Right lobe of liver (tissue), 6 donors: ENCODE results near the gene ZNF860. TPM values are rescaled to one million over a fixed set of nuclear protein-coding genes. Genes with fewer than 3 reads are reported as not detected.

Source experiments
- ATAC-seq, 4 donors: fragments of 200-7000 bp; cut with Tn5 transposase; one replicate each; pipeline ENCODE4 v1.9.1; 2020; ENCODE audit warnings: mild to moderate bottlenecking in 4 of 4, moderate library complexity in 4 of 4
- DNase-seq, 3 donors: peaks; one replicate each; pipeline ENCODE4 v3.0.0-alpha.2; 2020
- H3K27ac ChIP-seq, 3 donors: fragments of 200-600 bp; one replicate each; pipeline ENCODE4 v1.8.0; 2022
- H3K27me3 ChIP-seq, 2 donors: fragments of 200-600 bp; one replicate each; pipeline ENCODE4 v1.8.0; 2022
- H3K36me3 ChIP-seq, 4 donors: fragments of 200-600 bp; sonication (generic) in 1 of 4; one replicate each; pipeline versions ENCODE4 v1.5.1 to v1.8.0; 2017 to 2022; ENCODE audit warnings: control low read depth in 1 of 4
- H3K4me1 ChIP-seq, 4 donors: fragments of 200-600 bp; sonication (generic) in 1 of 4; one replicate each; pipeline versions ENCODE4 v1.5.1 to v1.8.0; 2017 to 2022; ENCODE audit warnings: control low read depth in 1 of 4
- H3K4me3 ChIP-seq, 3 donors: fragments of 200-600 bp; one replicate each; pipeline ENCODE4 v1.8.0; 2022
- H3K9me3 ChIP-seq, 4 donors: fragments of 200-600 bp; sonication (generic) in 1 of 4; one replicate each; pipeline versions ENCODE4 v1.5.1 to v1.8.0; 2017 to 2022; ENCODE audit warnings: control low read depth in 1 of 4
- CTCF ChIP-seq, 4 donors: fragments of 200-600 bp in 3 of 4; fragments of 450-650 bp in 1 of 4; IDR thresholded peaks; one replicate each; pipeline versions ENCODE4 v1.5.1 to v1.8.0; 2016 to 2022; ENCODE audit warnings: antibody characterized with exemption in 4 of 4, mild to moderate bottlenecking in 2 of 4
- POLR2A ChIP-seq: fragments of 450-650 bp; IDR thresholded peaks from one replicate; pipeline ENCODE4 v1.6.1; 2017; ENCODE audit warnings: antibody characterized with exemption, mild to moderate bottlenecking
- WGBS: methylation state at CpG from one replicate; pipeline ENCODE4 v1.1.6; 2018; ENCODE audit warnings: low coverage, low lambda C conversion rate; ENCODE audit not compliant: insufficient coverage; ENCODE audit errors: missing lambda C conversion rate; 5-methylcytosine and 5-hydroxymethylcytosine counted together
- intact Hi-C, 2 donors: fragments of 100-400 bp; cut with DNase I; formaldehyde crosslinking; loops; one replicate each; pipeline versions ENCODE4 v1.11.2 to v1.14.1; 2022
- long read RNA-seq: library from polyadenylated mRNA; unstranded; transcript quantifications from one replicate; pipeline ENCODE4 v2.0.0, GENCODE V29; 2019
- total RNA-seq, 6 experiments: library from RNA; depleted of rRNA in 2 of 6; stranded (reverse); fragments of >200 nt in 2 of 6; fragmentation: NEBNext Ultra II Directional in 3 of 6; extraction: Animal tissue kit (Norgen Biotek cat#: 25700) in 3 of 6; gene quantifications; one replicate each; pipeline versions ENCODE4 v1.1.0 to v1.2.4, GENCODE V29; 2016 to 2023
- donor health status: DM: no; HTN: yes; CAD: no.
- donor health status: DM: no; HTN: no; CAD: no.
- donor health status: DM: no; HTN: no; CAD: no.
- donor health status: DM: no; HTN: yes; CAD: no.
- donor health status: DM: no; HTN: yes; CAD: no.

ZNF860 gene
- total RNA-seq: under 1 TPM in 5 of 6 experiments, not detected in 1; 0.06 to 0.39 (median 0.13) TPM
- long read RNA-seq: 0 reads

- Histone ChIP-seq H3K27ac (peak within 1 kb of the TSS; percentile 31 to 72 (median 37)), H3K4me3 (peak within 1 kb of the TSS; percentile 47 to 55 (median 47)), H3K27me3 (peaks cover 0 to 18% of the 10 kb centered on the region in 2 donors), H3K36me3 (no peaks in the 10 kb centered on the region), H3K4me1 (peaks cover 0 to 16% (median 0%) of the 10 kb centered on the region in 4 donors), H3K9me3 (no peaks in the 10 kb centered on the region)
- ATAC-seq (peak; percentile 80 to 91 (median 84)), DNase-seq (peak; percentile 78 to 85 (median 79))
- intact Hi-C loops: no loop called here
- WGBS: 10% methylated on average over 21 of the region's 65 CpGs
- TF ChIP-seq CTCF (IDR thresholded peaks at IDR 0.05) (no peak), POLR2A (peak; percentile 48)
Observed at GRCh38 chr3:31981206-31982181, at the start of gene ZNF860, which contains the start of gene OSBPL10. TSS of gene ZNF860 (plus strand) at chr3:31981750. CDS start at chr3:31989080, 7,330 bp downstream. TSS of gene OSBPL10 (minus strand) at chr3:31981262. CDS start at chr3:31981179, 83 bp downstream.

GRCh38 chr3:31932990-31933389 lies 48.6 kb upstream of the ZNF860 start:
- ATAC-seq: no peak
- no peak for TF ChIP-seq CTCF (IDR thresholded peaks at IDR 0.05)
- TF ChIP-seq POLR2A: no peak
- 67% methylated on average over 2 of the region's 3 CpGs for WGBS
- Histone ChIP-seq H3K9me3 (no peaks in the 10 kb centered on the region), H3K27me3 (no peaks in the 10 kb centered on the region), H3K4me1 (no peaks in the 10 kb centered on the region), H3K27ac (no peak overlapping the region), H3K4me3 (no peak overlapping the region), H3K36me3 (no peaks in the 10 kb centered on the region)
- no peak for DNase-seq
- intact Hi-C loops: no loop called here

GRCh38 chr3:31934018-31934417 lies 47.5 kb upstream of the ZNF860 start:
- TF ChIP-seq CTCF (IDR thresholded peaks at IDR 0.05) (no peak), POLR2A (no peak)
- Histone ChIP-seq H3K36me3 (no peaks in the 10 kb centered on the region), H3K9me3 (no peaks in the 10 kb centered on the region), H3K27me3 (no peaks in the 10 kb centered on the region), H3K27ac (no peak overlapping the region), H3K4me1 (no peaks in the 10 kb centered on the region), H3K4me3 (no peak overlapping the region)
- 80% methylated on average over 1 of the region's 1 CpG for WGBS
- intact Hi-C loops: no loop called here
- DNase-seq (no peak), ATAC-seq (no peak)

GRCh38 chr3:31934866-31935265 lies 46.7 kb upstream of the ZNF860 start:
- TF ChIP-seq POLR2A: no peak
- no peak for TF ChIP-seq CTCF (IDR thresholded peaks at IDR 0.05)
- H3K9me3 ChIP-seq: no peaks in the 10 kb centered on the region
- H3K4me3 ChIP-seq: no peak overlapping the region
- H3K36me3 ChIP-seq: no peaks in the 10 kb centered on the region
- intact Hi-C loops: no loop called here
- H3K27me3 ChIP-seq: no peaks in the 10 kb centered on the region
- H3K4me1 ChIP-seq: no peaks in the 10 kb centered on the region
- ATAC-seq: no peak
- no peak for DNase-seq
- 30% methylated on average over 2 of the region's 3 CpGs for WGBS
- H3K27ac ChIP-seq: no peak overlapping the region
